Osteoblast (primary cell): ENCODE data around the gene ESR1. TPM values are rescaled to one million over a fixed set of nuclear protein-coding genes. Genes with fewer than 3 reads are reported as not detected.

ENCODE experiments used
- DNase-seq: peaks from one replicate; pipeline ENCODE4 v3.0.0; 2011; ENCODE audit warnings: low spot score, mixed read lengths; ENCODE audit not compliant: insufficient read length; ENCODE audit errors: missing footprints
- H2AFZ ChIP-seq: 2 replicates; pipeline ENCODE4 v1.6.0; 2011; ENCODE audit warnings: mild to moderate bottlenecking, low read length
- H3K27ac ChIP-seq: 2 replicates; pipeline ENCODE4 v1.5.1; 2011; ENCODE audit warnings: mild to moderate bottlenecking, low read depth, low read length, moderate library complexity
- H3K27me3 ChIP-seq: 2 replicates; pipeline ENCODE4 v1.6.0; 2012; ENCODE audit warnings: mild to moderate bottlenecking, control low read depth, inconsistent platforms, low read length, moderate library complexity; ENCODE audit not compliant: insufficient read depth
- H3K36me3 ChIP-seq: 2 replicates; pipeline ENCODE4 v1.5.1; 2011; ENCODE audit warnings: mild to moderate bottlenecking, low read length, control low read depth, moderate library complexity; ENCODE audit not compliant: insufficient read depth
- H3K4me1 ChIP-seq: 2 replicates; pipeline ENCODE4 v1.5.1; 2011; ENCODE audit warnings: mild to moderate bottlenecking, low read length, control low read depth, moderate library complexity; ENCODE audit not compliant: insufficient read depth
- H3K4me2 ChIP-seq: 2 replicates; pipeline ENCODE4 v1.6.0; 2011; ENCODE audit warnings: mild to moderate bottlenecking, low read length; ENCODE audit not compliant: insufficient read depth
- H3K4me3 ChIP-seq: fragments of 200-600 bp; sonication (generic); 3 replicates; pipeline ENCODE4 v1.5.1; 2012; ENCODE audit warnings: mild to moderate bottlenecking, low read length, inconsistent platforms; ENCODE audit not compliant: insufficient read depth
- H3K79me2 ChIP-seq: 2 replicates; pipeline ENCODE4 v1.6.0; 2012; ENCODE audit warnings: mild to moderate bottlenecking, low read length, control low read depth, inconsistent platforms; ENCODE audit not compliant: insufficient read depth
- H3K9me3 ChIP-seq: 2 replicates; pipeline ENCODE4 v1.5.1; 2011; ENCODE audit warnings: low read depth, low read length, control low read depth
- H4K20me1 ChIP-seq: 2 replicates; pipeline ENCODE4 v1.6.0; 2012; ENCODE audit warnings: mild to moderate bottlenecking, low read length, control low read depth; ENCODE audit not compliant: insufficient read depth
- CTCF ChIP-seq: IDR thresholded peaks from 2 replicates; pipeline ENCODE4 v1.5.1; 2011; ENCODE audit warnings: mild to moderate bottlenecking, low read depth, low read length, moderate library complexity; ENCODE audit errors: extremely low read depth
- total RNA-seq: library from RNA; depleted of rRNA; stranded (reverse); fragments of >200 nt; gene quantifications from 2 replicates; pipeline ENCODE4 v1.2.3, GENCODE V29; 2012

The ESR1 gene
- total RNA-seq, 1 donor = 3.3 TPM

GRCh38 chr6:152001408-152001807 is 193.9 kb downstream of the ESR1 start:
- Histone ChIP-seq H3K27ac (no peak overlapping the region), H3K9me3 (no peaks in the 10 kb centered on the region), H3K27me3 (no peaks in the 10 kb centered on the region), H3K4me1 (no peaks in the 10 kb centered on the region), H3K36me3 (no peaks in the 10 kb centered on the region), H3K79me2 (no peaks in the 10 kb centered on the region), H3K4me2 (no peak overlapping the region), H2AFZ (no peak overlapping the region), H4K20me1 (no peaks in the 10 kb centered on the region), H3K4me3 (no peak overlapping the region)
- no peak for DNase-seq
- TF ChIP-seq CTCF = no peak

- no peak overlapping the region for H2AFZ ChIP-seq
- H3K27ac ChIP-seq = no peak overlapping the region
- no peaks in the 10 kb centered on the region for H3K79me2 ChIP-seq
- no peaks in the 10 kb centered on the region for H3K4me1 ChIP-seq
- no peak for TF ChIP-seq CTCF
- no peaks in the 10 kb centered on the region for H3K36me3 ChIP-seq
- H3K4me3 ChIP-seq = no peak overlapping the region
- DNase-seq = no peak
- H3K9me3 ChIP-seq = no peaks in the 10 kb centered on the region
- no peaks in the 10 kb centered on the region for H3K27me3 ChIP-seq
- H4K20me1 ChIP-seq = no peaks in the 10 kb centered on the region
- no peak overlapping the region for H3K4me2 ChIP-seq
Observed at GRCh38 chr6:152002306-152002705, 194.8 kb downstream of the ESR1 start.

GRCh38 chr6:152004036-152004566 is 196.6 kb downstream of the ESR1 start:
- DNase-seq = no peak
- Histone ChIP-seq H3K27me3 (no peaks in the 10 kb centered on the region), H4K20me1 (no peaks in the 10 kb centered on the region), H3K4me3 (no peak overlapping the region), H3K9me3 (no peaks in the 10 kb centered on the region), H3K4me2 (no peak overlapping the region), H2AFZ (no peak overlapping the region), H3K36me3 (no peaks in the 10 kb centered on the region), H3K4me1 (no peaks in the 10 kb centered on the region), H3K79me2 (no peaks in the 10 kb centered on the region), H3K27ac (no peak overlapping the region)
- no peak for TF ChIP-seq CTCF

GRCh38 chr6:152004896-152005295 is 197.4 kb downstream of the ESR1 start:
- no peak for TF ChIP-seq CTCF
- H3K27me3 ChIP-seq = no peaks in the 10 kb centered on the region
- H3K4me1 ChIP-seq = no peaks in the 10 kb centered on the region
- H3K4me3 ChIP-seq = no peak overlapping the region
- no peak overlapping the region for H2AFZ ChIP-seq
- DNase-seq = no peak
- no peak overlapping the region for H3K4me2 ChIP-seq
- H4K20me1 ChIP-seq = no peaks in the 10 kb centered on the region
- H3K9me3 ChIP-seq = no peaks in the 10 kb centered on the region
- H3K36me3 ChIP-seq = no peaks in the 10 kb centered on the region
- no peak overlapping the region for H3K27ac ChIP-seq
- no peaks in the 10 kb centered on the region for H3K79me2 ChIP-seq
